Raji (cell line): Measurements from ENCODE around the gene OBP2B.

Experiments
- POLR2A ChIP-seq: IDR thresholded peaks from 2 replicates; pipeline ENCODE4 v1.6.1; 2011; ENCODE audit warnings: low read depth, low read length, control low read depth; ENCODE audit not compliant: insufficient read depth

OBP2B gene

GRCh38 chr9:133201424-133202144, 7.5 kb downstream of the OBP2B start:
- no peak for TF ChIP-seq POLR2A

DNA sequence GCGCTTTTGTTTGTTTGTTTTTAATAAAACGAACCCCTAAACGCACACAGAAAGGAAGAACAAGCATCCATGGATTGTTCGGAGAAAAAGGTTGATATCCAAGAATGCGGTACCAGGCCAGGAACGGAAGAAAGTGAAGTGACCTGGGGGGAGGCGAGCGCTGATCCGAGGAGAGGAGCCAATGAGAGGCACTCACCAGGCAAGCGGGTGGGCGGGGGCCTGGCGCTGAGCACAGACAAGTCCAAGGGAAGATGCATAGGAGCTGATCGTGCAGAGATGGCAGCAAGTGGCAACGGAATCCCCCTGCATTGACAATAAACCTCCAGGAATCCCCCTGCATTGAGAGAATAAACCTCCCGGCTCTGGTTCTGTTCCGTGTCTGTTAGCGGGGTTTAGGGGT, 8.4 kb downstream of the OBP2B start:
- TF ChIP-seq POLR2A = no peak

DNA sequence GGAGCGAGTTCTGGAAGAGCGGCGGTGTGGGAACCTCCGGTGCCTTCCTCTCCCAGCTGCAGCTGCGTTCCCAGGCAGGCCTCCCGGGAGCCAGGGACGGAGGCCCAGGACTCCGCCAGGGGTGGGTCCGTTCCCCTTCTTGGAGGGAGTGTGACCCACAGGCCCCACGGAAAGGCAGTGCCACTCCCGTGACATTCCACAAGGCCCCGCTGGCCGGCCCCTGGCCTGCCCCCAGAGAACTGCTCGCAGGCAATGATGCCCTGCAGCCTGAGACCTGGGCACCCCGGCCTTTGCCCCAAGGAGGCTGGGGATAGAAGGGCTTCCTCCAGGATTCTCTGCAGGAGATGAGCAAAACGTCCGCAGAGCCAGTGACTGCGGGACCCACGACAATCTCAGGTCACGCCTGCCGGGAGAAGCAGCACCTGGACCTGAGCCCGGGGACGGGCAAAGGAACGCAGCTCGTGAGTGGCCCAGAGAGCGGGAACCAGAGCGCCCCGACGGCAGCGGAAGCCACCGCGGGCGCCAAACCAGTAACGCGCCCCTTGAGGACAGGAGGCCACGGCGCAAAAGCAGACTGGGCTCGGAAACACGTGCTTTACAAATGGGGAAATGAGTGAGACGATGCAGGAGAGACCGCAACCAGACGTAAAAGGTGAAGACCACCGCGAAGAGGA, 9.3 kb downstream of the OBP2B start:
- no peak for TF ChIP-seq POLR2A

DNA sequence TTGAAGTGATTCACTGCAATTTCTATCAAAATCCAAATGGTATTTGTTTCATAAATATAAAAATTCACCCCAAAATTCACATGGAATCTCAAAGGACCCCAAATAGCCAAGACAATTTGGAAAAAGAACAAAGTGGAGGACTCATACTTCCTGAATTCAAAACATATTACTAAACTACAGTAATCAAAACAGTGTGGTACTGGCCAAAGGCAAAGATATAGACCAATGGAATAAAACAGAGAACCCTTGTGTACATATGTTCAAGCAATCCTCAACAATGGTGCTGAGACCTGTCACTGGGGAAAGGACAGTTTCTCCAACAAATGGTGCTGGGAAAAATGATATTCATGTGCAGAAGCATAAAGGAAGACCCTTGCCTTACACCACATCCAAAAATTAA, 14.0 kb downstream of the OBP2B start:
- TF ChIP-seq POLR2A = no peak

DNA sequence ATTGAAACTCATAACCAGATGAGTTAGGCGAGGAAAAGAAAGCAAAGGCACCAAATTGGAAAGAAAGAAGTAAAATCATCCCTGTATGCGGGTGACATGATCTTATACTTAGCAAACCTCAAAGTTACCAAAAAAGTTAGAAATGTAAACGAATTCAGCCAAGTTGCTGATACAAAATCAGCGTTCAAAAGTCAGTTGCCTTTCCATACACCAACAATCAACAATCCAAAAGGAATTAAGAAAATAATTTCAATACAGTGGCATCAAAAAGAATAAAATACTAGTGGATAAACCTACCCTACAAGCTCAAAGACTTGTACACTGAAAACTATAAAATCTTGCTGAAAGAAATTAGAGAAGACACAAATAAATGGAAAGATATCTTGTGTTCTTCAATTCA, 14.5 kb downstream of the OBP2B start:
- no peak for TF ChIP-seq POLR2A

GRCh38 chr9:133191989-133192388, 17.1 kb downstream of the OBP2B start:
- no peak for TF ChIP-seq POLR2A

GRCh38 chr9:133189826-133190225, 19.2 kb downstream of the OBP2B start:
- TF ChIP-seq POLR2A = no peak

- no peak for TF ChIP-seq POLR2A
These were observed 20.2 kb downstream of the OBP2B start for GRCh38 chr9:133188843-133189180.

DNA sequence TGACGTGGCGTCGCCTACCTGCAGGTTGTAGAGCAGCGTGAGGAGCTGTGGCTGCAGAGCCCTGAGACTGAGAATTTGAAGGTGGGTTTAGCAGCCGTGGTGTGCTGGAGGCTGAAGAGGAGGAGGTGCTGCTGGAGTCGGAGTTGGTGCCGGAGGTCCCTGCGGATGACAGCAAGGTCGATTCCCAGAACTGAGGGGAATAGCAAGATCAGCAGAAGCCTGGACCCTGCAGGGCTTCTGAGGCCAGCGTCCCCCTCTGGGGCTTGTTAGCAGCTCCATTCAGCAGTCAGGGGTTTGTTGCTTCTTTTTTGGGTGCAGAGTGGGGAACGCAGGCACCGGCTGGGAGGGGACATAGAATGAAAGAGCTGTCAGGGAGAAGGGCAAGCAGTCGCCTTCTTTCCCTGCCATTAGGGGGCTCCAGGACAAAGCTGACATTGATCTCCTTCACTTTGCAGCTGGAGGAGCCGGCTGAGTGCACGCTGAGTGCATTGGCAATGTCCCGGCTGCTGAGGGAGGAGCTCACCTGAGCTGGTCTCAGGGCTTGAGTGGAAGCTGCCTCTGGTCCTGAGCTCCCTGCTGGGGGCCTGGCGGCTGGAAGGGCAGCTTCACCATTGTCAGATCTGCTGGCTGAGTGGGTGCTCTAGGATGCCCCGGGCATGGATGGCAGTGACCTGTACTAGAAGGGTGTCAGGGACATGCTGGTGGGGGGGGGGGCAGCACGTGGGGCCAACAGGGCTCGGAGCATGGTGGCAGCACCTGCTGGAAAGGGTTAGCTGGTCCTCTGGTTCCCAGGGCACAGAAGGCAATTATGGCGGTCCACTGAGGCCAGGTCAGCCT, 20.8 kb downstream of the OBP2B start:
- no peak for TF ChIP-seq POLR2A

DNA sequence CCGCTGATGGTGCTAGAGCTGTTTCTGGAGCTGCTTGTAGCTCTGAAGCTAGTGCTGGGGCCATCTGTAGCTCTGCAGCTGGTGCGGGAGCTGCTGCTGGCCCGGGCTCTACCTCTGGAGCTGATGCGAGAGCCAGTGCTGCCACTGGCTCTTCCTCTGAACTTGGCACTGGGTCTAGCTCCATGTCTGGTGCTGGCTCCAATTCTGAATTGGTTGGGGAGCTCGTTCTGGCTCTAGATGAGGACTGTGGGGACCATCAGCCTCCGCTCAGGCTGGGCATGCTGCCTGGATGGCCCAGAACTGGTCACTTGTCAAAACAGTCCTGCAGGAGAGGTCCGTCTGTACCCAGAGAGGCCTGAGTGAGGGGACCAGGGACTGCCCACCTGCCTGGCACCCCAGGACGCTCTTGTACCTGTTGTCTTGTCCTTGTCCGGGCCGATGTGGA, 21.5 kb downstream of the OBP2B start:
- TF ChIP-seq POLR2A = no peak

- TF ChIP-seq POLR2A = no peak
These were observed 22.3 kb downstream of the OBP2B start for GRCh38 chr9:133186736-133187135.

GRCh38 chr9:133184971-133185370, 24.1 kb downstream of the OBP2B start:
- TF ChIP-seq POLR2A = no peak

DNA sequence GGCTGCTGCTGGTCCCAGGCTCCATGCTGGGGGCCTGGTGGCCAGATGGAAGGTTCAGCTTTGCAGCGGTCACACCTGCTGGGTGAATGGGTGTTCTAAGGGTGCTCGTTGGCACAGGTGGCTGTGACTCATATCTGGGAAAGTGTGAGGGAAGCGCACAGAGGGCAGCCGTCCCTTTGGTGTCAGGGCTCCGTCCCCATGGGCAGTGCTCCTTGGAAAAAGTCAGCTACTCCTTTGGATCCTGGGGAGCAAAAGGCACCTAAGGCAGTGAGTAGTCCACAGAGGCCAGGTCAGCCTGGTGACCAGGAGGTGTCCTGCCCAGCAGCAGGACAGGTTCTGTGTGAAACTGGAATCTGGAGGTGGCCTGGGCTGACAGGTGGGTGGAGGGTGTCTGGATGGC, 26.9 kb downstream of the OBP2B start:
- TF ChIP-seq POLR2A = no peak

DNA sequence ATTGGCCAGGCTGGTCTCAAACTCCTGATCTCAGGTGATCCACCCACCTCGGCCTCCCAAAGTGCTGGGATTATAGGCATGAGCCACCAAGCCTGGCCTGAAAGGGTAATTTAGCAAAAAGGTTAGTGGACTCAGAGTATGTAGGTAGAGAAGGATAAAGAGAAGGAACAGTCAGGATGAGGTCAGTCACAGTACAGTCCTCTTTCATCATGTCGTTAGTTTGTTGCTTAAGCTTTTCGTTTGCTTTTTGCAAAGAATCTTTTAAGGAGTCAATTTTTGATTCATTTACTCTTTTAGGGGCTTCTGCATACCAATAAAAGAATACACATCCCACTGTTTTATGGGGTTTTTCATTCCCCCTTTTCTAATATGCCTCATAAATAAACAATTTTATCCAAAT, 27.5 kb downstream of the OBP2B start:
- TF ChIP-seq POLR2A = no peak

GRCh38 chr9:133180953-133181352, 28.1 kb downstream of the OBP2B start:
- TF ChIP-seq POLR2A = no peak

- no peak for TF ChIP-seq POLR2A
These were observed 36.0 kb downstream of the OBP2B start for GRCh38 chr9:133173056-133173455.
